Measurements from ENCODE around the gene N4BP2L2. TPM values are rescaled to one million over a fixed set of nuclear protein-coding genes. Genes with fewer than 3 reads are reported as not detected.
A peak's percentile ranks its signal among the peaks of the same experiment; 100 is the strongest.

Gene N4BP2L2
- total and polyA plus RNA-seq, 2 of the 13 experiments (the other 11 are each of a cell fraction or from before 2014, with no cell fraction given): 58.9 to 81.2 TPM

DNA sequence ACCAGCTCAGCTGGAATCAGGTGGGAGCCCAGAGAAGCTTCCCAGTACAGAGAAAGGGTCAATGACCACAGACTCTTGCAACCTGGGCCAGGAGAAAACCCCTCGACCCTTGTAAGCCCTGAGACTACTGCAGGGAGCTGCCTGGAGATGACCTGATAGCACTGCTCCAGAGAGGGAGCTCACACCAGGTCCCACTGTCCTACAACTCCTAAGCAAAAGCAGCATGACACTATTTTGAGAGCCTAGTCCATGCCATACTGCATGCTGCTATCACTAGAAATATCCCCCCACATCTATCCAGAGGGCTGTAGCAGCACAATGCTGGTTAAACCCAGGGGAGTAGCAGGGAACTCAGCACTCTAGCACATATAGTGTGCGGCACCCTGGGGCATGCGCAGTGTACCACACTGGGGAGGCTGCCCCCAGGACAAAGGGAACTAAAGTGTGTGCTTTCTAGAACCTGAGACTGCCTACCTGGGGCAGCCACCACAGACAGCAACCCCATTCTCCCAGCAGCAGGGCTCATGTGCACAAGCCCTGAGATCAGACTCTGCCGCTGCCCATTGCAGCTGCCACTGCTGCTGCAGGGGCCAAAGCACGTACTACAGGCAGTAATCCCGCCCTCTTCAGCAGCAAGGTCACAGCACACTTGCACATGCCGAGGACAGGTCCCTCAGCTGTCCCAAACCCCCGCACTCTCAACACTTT lies 83.6 kb downstream of the N4BP2L2 start (continued):
- TF ChIP-seq, protein P1, sequence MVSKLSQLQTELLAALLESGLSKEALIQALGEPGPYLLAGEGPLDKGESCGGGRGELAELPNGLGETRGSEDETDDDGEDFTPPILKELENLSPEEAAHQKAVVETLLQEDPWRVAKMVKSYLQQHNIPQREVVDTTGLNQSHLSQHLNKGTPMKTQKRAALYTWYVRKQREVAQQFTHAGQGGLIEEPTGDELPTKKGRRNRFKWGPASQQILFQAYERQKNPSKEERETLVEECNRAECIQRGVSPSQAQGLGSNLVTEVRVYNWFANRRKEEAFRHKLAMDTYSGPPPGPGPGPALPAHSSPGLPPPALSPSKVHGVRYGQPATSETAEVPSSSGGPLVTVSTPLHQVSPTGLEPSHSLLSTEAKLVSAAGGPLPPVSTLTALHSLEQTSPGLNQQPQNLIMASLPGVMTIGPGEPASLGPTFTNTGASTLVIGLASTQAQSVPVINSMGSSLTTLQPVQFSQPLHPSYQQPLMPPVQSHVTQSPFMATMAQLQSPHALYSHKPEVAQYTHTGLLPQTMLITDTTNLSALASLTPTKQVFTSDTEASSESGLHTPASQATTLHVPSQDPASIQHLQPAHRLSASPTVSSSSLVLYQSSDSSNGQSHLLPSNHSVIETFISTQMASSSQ (IDR thresholded peaks at IDR 0.05; ENCODE audit: low read depth): no peak
- TF ChIP-seq, protein P1 (CRISPR knock-in tag; IDR thresholded peaks at IDR 0.05; ENCODE audit: borderline replicate concordance): no peak
- no peak for TF ChIP-seq ISX (CRISPR knock-in tag; conservative IDR thresholded peaks at IDR 0.05)
- TF ChIP-seq, protein P2, sequence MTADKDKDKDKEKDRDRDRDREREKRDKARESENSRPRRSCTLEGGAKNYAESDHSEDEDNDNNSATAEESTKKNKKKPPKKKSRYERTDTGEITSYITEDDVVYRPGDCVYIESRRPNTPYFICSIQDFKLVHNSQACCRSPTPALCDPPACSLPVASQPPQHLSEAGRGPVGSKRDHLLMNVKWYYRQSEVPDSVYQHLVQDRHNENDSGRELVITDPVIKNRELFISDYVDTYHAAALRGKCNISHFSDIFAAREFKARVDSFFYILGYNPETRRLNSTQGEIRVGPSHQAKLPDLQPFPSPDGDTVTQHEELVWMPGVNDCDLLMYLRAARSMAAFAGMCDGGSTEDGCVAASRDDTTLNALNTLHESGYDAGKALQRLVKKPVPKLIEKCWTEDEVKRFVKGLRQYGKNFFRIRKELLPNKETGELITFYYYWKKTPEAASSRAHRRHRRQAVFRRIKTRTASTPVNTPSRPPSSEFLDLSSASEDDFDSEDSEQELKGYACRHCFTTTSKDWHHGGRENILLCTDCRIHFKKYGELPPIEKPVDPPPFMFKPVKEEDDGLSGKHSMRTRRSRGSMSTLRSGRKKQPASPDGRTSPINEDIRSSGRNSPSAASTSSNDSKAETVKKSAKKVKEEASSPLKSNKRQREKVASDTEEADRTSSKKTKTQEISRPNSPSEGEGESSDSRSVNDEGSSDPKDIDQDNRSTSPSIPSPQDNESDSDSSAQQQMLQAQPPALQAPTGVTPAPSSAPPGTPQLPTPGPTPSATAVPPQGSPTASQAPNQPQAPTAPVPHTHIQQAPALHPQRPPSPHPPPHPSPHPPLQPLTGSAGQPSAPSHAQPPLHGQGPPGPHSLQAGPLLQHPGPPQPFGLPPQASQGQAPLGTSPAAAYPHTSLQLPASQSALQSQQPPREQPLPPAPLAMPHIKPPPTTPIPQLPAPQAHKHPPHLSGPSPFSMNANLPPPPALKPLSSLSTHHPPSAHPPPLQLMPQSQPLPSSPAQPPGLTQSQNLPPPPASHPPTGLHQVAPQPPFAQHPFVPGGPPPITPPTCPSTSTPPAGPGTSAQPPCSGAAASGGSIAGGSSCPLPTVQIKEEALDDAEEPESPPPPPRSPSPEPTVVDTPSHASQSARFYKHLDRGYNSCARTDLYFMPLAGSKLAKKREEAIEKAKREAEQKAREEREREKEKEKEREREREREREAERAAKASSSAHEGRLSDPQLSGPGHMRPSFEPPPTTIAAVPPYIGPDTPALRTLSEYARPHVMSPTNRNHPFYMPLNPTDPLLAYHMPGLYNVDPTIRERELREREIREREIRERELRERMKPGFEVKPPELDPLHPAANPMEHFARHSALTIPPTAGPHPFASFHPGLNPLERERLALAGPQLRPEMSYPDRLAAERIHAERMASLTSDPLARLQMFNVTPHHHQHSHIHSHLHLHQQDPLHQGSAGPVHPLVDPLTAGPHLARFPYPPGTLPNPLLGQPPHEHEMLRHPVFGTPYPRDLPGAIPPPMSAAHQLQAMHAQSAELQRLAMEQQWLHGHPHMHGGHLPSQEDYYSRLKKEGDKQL (CRISPR knock-in tag; IDR thresholded peaks at IDR 0.05; ENCODE audit: low read depth): 0 out of 2 replicates have a peak, but pooled peaks have one; percentile 32
- TF ChIP-seq, protein P3, sequence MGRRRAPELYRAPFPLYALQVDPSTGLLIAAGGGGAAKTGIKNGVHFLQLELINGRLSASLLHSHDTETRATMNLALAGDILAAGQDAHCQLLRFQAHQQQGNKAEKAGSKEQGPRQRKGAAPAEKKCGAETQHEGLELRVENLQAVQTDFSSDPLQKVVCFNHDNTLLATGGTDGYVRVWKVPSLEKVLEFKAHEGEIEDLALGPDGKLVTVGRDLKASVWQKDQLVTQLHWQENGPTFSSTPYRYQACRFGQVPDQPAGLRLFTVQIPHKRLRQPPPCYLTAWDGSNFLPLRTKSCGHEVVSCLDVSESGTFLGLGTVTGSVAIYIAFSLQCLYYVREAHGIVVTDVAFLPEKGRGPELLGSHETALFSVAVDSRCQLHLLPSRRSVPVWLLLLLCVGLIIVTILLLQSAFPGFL (CRISPR knock-in tag; IDR thresholded peaks at IDR 0.05): no peak
- no peak for TF ChIP-seq ZNF746 (CRISPR knock-in tag; IDR thresholded peaks at IDR 0.05)
- TF ChIP-seq, protein P4, sequence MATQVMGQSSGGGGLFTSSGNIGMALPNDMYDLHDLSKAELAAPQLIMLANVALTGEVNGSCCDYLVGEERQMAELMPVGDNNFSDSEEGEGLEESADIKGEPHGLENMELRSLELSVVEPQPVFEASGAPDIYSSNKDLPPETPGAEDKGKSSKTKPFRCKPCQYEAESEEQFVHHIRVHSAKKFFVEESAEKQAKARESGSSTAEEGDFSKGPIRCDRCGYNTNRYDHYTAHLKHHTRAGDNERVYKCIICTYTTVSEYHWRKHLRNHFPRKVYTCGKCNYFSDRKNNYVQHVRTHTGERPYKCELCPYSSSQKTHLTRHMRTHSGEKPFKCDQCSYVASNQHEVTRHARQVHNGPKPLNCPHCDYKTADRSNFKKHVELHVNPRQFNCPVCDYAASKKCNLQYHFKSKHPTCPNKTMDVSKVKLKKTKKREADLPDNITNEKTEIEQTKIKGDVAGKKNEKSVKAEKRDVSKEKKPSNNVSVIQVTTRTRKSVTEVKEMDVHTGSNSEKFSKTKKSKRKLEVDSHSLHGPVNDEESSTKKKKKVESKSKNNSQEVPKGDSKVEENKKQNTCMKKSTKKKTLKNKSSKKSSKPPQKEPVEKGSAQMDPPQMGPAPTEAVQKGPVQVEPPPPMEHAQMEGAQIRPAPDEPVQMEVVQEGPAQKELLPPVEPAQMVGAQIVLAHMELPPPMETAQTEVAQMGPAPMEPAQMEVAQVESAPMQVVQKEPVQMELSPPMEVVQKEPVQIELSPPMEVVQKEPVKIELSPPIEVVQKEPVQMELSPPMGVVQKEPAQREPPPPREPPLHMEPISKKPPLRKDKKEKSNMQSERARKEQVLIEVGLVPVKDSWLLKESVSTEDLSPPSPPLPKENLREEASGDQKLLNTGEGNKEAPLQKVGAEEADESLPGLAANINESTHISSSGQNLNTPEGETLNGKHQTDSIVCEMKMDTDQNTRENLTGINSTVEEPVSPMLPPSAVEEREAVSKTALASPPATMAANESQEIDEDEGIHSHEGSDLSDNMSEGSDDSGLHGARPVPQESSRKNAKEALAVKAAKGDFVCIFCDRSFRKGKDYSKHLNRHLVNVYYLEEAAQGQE (IDR thresholded peaks at IDR 0.05; ENCODE audit: borderline replicate concordance in 1 of 2, low read depth in 1 of 2, low read length in 2 of 2): 0 out of 4 replicates have a peak, but pooled peaks of 1 of the 2 experiments have one; percentile 48
- TF ChIP-seq TOE1 (CRISPR knock-in tag; IDR thresholded peaks at IDR 0.05): no peak
- no peak for TF ChIP-seq CCAR2 (optimal IDR thresholded peaks at IDR 0.05; ENCODE audit: low read depth, low read length)
- TF ChIP-seq, protein P5, sequence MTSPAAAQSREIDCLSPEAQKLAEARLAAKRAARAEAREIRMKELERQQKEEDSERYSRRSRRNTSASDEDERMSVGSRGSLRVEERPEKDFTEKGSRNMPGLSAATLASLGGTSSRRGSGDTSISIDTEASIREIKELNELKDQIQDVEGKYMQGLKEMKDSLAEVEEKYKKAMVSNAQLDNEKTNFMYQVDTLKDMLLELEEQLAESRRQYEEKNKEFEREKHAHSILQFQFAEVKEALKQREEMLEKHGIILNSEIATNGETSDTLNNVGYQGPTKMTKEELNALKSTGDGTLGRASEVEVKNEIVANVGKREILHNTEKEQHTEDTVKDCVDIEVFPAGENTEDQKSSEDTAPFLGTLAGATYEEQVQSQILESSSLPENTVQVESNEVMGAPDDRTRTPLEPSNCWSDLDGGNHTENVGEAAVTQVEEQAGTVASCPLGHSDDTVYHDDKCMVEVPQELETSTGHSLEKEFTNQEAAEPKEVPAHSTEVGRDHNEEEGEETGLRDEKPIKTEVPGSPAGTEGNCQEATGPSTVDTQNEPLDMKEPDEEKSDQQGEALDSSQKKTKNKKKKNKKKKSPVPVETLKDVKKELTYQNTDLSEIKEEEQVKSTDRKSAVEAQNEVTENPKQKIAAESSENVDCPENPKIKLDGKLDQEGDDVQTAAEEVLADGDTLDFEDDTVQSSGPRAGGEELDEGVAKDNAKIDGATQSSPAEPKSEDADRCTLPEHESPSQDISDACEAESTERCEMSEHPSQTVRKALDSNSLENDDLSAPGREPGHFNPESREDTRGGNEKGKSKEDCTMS (CRISPR knock-in tag; conservative IDR thresholded peaks at IDR 0.05): no peak
